ENCODE results near the gene IGSF3. TPM values are rescaled to one million over a fixed set of nuclear protein-coding genes. Genes with fewer than 3 reads are reported as not detected.

Gene IGSF3
- total and polyA plus RNA-seq, 2 donors from 2014 or later = 12.0 to 38.8 TPM

DNA sequence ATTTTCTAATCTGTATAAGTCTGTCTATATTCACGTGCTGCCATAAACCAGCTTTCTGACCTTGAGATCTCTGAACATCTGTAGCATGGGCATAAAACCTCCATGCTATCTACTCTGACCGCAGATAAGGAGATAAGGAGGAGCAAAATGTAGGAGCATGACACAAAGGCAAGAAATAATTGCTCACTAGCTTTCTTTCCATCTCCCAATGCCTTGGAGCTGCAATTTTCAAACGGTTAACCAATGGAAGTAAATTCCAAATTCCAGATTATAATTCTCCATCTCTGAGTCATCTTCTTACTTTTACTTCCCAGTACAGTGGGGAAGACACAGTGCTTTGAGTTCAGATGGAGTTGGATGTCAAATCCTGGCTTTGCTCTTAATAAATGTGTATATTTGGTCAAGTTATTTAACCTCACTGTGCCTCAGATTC is 138.3 kb downstream of the IGSF3 start:
- TF ChIP-seq, protein P1, sequence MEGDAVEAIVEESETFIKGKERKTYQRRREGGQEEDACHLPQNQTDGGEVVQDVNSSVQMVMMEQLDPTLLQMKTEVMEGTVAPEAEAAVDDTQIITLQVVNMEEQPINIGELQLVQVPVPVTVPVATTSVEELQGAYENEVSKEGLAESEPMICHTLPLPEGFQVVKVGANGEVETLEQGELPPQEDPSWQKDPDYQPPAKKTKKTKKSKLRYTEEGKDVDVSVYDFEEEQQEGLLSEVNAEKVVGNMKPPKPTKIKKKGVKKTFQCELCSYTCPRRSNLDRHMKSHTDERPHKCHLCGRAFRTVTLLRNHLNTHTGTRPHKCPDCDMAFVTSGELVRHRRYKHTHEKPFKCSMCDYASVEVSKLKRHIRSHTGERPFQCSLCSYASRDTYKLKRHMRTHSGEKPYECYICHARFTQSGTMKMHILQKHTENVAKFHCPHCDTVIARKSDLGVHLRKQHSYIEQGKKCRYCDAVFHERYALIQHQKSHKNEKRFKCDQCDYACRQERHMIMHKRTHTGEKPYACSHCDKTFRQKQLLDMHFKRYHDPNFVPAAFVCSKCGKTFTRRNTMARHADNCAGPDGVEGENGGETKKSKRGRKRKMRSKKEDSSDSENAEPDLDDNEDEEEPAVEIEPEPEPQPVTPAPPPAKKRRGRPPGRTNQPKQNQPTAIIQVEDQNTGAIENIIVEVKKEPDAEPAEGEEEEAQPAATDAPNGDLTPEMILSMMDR (IDR thresholded peaks at IDR 0.05; ENCODE audit: borderline replicate concordance, extremely low read depth, insufficient read depth) = no peak
- FAIRE-seq (no peak), DNase-seq (no peak)
- Histone ChIP-seq H3K9ac (ENCODE audit: low read length in 3 of 3) (no peak overlapping the region), H3K27ac (ENCODE audit: low read depth in 2 of 2, low read length in 2 of 2) (no peak overlapping the region), H3K4me3 (ENCODE audit: low read length in 3 of 3) (no peak overlapping the region), H3K4me1 (ENCODE audit: control insufficient read depth in 2 of 3, insufficient read depth in 2 of 3, low read depth in 1 of 3, low read length in 3 of 3) (no peaks in the 10 kb centered on the region), H3K9me3 (ENCODE audit: control insufficient read depth in 2 of 3, insufficient read depth in 1 of 3, low read length in 3 of 3) (no peaks in the 10 kb centered on the region), H3K36me3 (ENCODE audit: control insufficient read depth in 2 of 3, insufficient read depth in 3 of 3, low read length in 3 of 3) (peaks cover 0 to 3% (median 0%) of the 10 kb centered on the region in 3 donors), H3K27me3 (ENCODE audit: control insufficient read depth, insufficient read depth, low read length) (no peaks in the 10 kb centered on the region)
- intact Hi-C loops (cut with DNase I) = no loop called here

DNA sequence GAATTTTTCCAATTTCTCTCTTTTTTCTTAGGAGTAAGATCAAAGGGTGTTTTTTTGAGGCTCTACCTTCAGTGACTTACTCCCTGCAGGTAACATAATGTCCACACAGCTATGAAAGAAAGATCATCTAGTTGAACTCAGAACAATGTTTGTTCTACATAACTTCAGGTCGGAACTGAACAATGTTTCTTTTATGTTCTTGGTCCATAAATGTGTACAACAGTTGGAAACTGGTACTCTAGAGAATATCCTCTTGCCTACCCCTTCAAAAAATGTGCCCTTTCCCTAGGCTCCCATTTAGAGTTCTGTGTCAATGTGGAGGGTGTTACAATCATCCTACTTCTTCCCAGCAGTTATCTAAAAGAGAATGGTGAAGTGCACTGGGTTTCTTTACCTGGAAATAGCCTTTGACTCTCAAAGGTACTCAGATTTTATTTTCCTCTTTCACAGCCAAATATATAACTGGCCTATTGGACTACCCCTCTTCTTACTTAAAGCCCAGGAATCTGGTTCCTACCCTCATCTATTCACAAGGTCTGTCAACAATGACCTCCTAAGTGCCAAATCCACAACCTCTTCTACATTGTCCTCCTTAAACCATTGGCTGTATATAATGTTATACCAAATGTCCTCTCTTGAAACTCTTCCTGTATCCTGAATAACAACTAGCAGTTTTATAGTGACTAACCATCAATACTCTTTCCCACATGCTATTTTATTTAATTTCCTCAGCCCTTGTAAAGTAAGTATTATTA is 139.0 kb downstream of the IGSF3 start:
- DNase-seq = no peak
- FAIRE-seq = no peak
- intact Hi-C loops (cut with DNase I) = no loop called here
- H3K9me3 ChIP-seq (ENCODE audit: control insufficient read depth in 2 of 3, insufficient read depth in 1 of 3, low read length in 3 of 3) = no peaks in the 10 kb centered on the region
- H3K4me1 ChIP-seq (ENCODE audit: control insufficient read depth in 2 of 3, insufficient read depth in 2 of 3, low read depth in 1 of 3, low read length in 3 of 3) = no peaks in the 10 kb centered on the region
- H3K27me3 ChIP-seq (ENCODE audit: control insufficient read depth, insufficient read depth, low read length) = no peaks in the 10 kb centered on the region
- no peak overlapping the region for H3K27ac ChIP-seq (ENCODE audit: low read depth in 2 of 2, low read length in 2 of 2)
- H3K4me3 ChIP-seq (ENCODE audit: low read length in 3 of 3) = no peak overlapping the region
- TF ChIP-seq, protein P1 (IDR thresholded peaks at IDR 0.05; ENCODE audit: borderline replicate concordance, extremely low read depth, insufficient read depth) = no peak
- no peak overlapping the region for H3K9ac ChIP-seq (ENCODE audit: low read length in 3 of 3)
- peaks cover 0 to 3% (median 0%) of the 10 kb centered on the region in 3 donors for H3K36me3 ChIP-seq (ENCODE audit: control insufficient read depth in 2 of 3, insufficient read depth in 3 of 3, low read length in 3 of 3)

DNA sequence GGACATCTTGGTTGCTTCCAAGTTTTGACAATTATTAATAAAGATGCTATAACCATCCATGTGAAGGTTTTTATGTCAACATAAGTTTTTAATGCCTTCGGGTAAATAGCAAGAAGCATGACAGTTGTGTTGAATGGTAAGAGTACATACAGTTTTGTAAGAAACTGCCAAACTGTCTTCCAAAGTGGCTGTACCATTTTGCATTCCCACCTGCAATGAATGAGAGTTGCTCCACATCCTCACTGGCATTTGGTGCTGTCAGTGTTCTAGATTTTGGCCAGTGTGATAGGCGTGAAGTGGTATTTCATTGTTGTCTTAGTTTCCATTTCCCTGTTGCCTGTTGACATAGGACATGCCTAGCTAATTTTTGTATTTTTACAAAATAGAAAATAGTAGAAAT is 142.1 kb downstream of the IGSF3 start:
- Histone ChIP-seq H3K4me1 (ENCODE audit: control insufficient read depth in 2 of 3, insufficient read depth in 2 of 3, low read depth in 1 of 3, low read length in 3 of 3) (no peaks in the 10 kb centered on the region), H3K27me3 (ENCODE audit: control insufficient read depth, insufficient read depth, low read length) (no peaks in the 10 kb centered on the region), H3K36me3 (ENCODE audit: control insufficient read depth in 2 of 3, insufficient read depth in 3 of 3, low read length in 3 of 3) (no peaks in the 10 kb centered on the region), H3K4me3 (ENCODE audit: low read length in 3 of 3) (no peak overlapping the region), H3K9me3 (ENCODE audit: control insufficient read depth in 2 of 3, insufficient read depth in 1 of 3, low read length in 3 of 3) (no peaks in the 10 kb centered on the region), H3K9ac (ENCODE audit: low read length in 3 of 3) (no peak overlapping the region), H3K27ac (ENCODE audit: low read depth in 2 of 2, low read length in 2 of 2) (no peak overlapping the region)
- TF ChIP-seq, protein P1 (IDR thresholded peaks at IDR 0.05; ENCODE audit: borderline replicate concordance, extremely low read depth, insufficient read depth) = no peak
- FAIRE-seq (no peak), DNase-seq (no peak)
- intact Hi-C loops (cut with DNase I) = no loop called here

Small RNA genes lying within 50 kb of the gene (microRNA-seq; reads per million reads assigned to microRNA genes)
- gene MIR320B1 (not detected), gene MIR548AC (not detected)

Other genes starting within 250 kb of the IGSF3 start
- 36.6 TPM for gene CD58, start 96.7 kb downstream of the IGSF3 start, total RNA-seq
- 27.4 TPM for gene CD58, start 96.7 kb downstream of the IGSF3 start, polyA plus RNA-seq (ENCODE audit: insufficient read depth, low read depth, low replicate concordance)
- gene CD2, start 86.7 kb upstream of the IGSF3 start, total RNA-seq = 12.1 TPM
- 0.97 TPM for gene CD2, start 86.7 kb upstream of the IGSF3 start, polyA plus RNA-seq (ENCODE audit: insufficient read depth, low read depth, low replicate concordance)
- 44.8 TPM for gene PTGFRN, start 242.2 kb upstream of the IGSF3 start, total RNA-seq
- gene PTGFRN, start 242.2 kb upstream of the IGSF3 start, polyA plus RNA-seq (ENCODE audit: insufficient read depth, low read depth, low replicate concordance) = 16.4 TPM

Measured in kidney (tissue), 14 donors.